Body of pancreas (tissue), 4 donors: ENCODE measurements around the gene CAMTA1.

ENCODE experiments used
- POLR2A ChIP-seq, 3 donors: fragments of 450-650 bp; IDR thresholded peaks; one replicate each; pipeline ENCODE4 v1.6.1; 2016; ENCODE audit warnings: antibody characterized with exemption in 3 of 3, mild to moderate bottlenecking in 2 of 3
- TF ChIP-seq, protein P1 (sequence below), 7 experiments: fragments of 450-650 bp in 4 of 7; fragments of 200-600 bp in 3 of 7; sonication (generic) in 3 of 7; IDR thresholded peaks; one replicate each; pipeline ENCODE4 v1.5.1; 2016 to 2019; ENCODE audit warnings: antibody characterized with exemption in 7 of 7

DNA sequence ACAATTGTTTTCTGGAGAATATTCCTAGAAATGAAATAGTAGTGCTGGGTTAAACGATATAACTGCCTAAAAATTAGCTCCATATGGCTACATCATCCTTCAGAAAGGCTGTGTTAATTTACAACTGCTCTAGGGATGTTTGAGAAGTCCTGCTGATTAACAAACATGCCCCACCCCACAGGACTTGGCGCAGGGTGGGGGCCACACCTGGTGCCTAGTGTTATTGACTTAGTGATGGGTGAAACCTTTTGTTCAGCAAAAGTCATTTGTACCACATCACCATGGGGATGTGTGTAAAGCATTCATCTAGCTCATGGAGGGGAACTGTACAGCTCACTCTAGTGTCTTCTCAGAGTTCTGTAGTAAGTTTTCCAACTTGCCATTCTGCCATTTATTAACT, 492.8 kb downstream of the CAMTA1 start:
- TF ChIP-seq, protein P1, sequence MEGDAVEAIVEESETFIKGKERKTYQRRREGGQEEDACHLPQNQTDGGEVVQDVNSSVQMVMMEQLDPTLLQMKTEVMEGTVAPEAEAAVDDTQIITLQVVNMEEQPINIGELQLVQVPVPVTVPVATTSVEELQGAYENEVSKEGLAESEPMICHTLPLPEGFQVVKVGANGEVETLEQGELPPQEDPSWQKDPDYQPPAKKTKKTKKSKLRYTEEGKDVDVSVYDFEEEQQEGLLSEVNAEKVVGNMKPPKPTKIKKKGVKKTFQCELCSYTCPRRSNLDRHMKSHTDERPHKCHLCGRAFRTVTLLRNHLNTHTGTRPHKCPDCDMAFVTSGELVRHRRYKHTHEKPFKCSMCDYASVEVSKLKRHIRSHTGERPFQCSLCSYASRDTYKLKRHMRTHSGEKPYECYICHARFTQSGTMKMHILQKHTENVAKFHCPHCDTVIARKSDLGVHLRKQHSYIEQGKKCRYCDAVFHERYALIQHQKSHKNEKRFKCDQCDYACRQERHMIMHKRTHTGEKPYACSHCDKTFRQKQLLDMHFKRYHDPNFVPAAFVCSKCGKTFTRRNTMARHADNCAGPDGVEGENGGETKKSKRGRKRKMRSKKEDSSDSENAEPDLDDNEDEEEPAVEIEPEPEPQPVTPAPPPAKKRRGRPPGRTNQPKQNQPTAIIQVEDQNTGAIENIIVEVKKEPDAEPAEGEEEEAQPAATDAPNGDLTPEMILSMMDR (IDR thresholded peaks at IDR 0.05): no peak
- no peak for TF ChIP-seq POLR2A (IDR thresholded peaks at IDR 0.05)
